Heart left ventricle (tissue), 16 donors: ENCODE results near the gene ZCCHC2. TPM values are rescaled to one million over a fixed set of nuclear protein-coding genes. Genes with fewer than 3 reads are reported as not detected.

Experiments
- ATAC-seq, 4 donors: fragments of 200-7000 bp; cut with Tn5 transposase; one replicate each; pipeline ENCODE4 v1.9.1; 2020 to 2022; ENCODE audit warnings: moderate library complexity in 4 of 4, mild to moderate bottlenecking in 3 of 4, moderate number of reproducible peaks in 1 of 4
- DNase-seq, 5 donors: peaks; one replicate each; pipeline ENCODE4 v3.0.0-alpha.2; 2020
- H3K27ac ChIP-seq, 12 donors: fragments of 200-600 bp; sonication (generic) in 4 of 12; one replicate each; pipeline versions ENCODE4 v1.5.0 to v1.8.0; 2016 to 2022; ENCODE audit warnings: mild to moderate bottlenecking in 2 of 12
- H3K27me3 ChIP-seq, 9 donors: fragments of 200-600 bp; sonication (generic) in 2 of 9; one replicate each; pipeline versions ENCODE4 v1.5.1 to v1.8.0; 2016 to 2022; ENCODE audit warnings: mild to moderate bottlenecking in 3 of 9
- H3K36me3 ChIP-seq, 9 donors: fragments of 200-600 bp; sonication (generic) in 2 of 9; one replicate each; pipeline versions ENCODE4 v1.5.0 to v1.8.0; 2018 to 2022; ENCODE audit warnings: mild to moderate bottlenecking in 2 of 9
- H3K4me1 ChIP-seq, 12 donors: fragments of 200-600 bp; sonication (generic) in 4 of 12; one replicate each; pipeline versions ENCODE4 v1.5.0 to v1.8.0; 2016 to 2022; ENCODE audit warnings: mild to moderate bottlenecking in 3 of 12
- H3K4me3 ChIP-seq, 12 donors: fragments of 200-600 bp; sonication (generic) in 4 of 12; one replicate each; pipeline versions ENCODE4 v1.5.0 to v1.8.0; 2017 to 2022; ENCODE audit warnings: mild to moderate bottlenecking in 9 of 12, moderate library complexity in 4 of 12
- H3K9me3 ChIP-seq, 12 donors: fragments of 200-600 bp; sonication (generic) in 4 of 12; one replicate each; pipeline versions ENCODE4 v1.5.0 to v1.8.0; 2016 to 2022; ENCODE audit warnings: mild to moderate bottlenecking in 1 of 12
- CTCF ChIP-seq, 12 donors: fragments of 200-600 bp; sonication (generic) in 4 of 12; IDR thresholded peaks; one replicate each; pipeline versions ENCODE4 v1.5.0 to v1.8.0; 2018 to 2022; ENCODE audit warnings: antibody characterized with exemption in 12 of 12, mild to moderate bottlenecking in 5 of 12
- POLR2A ChIP-seq, 2 donors: fragments of 450-650 bp; IDR thresholded peaks; one replicate each; pipeline ENCODE4 v1.6.1; 2017; ENCODE audit warnings: antibody characterized with exemption in 2 of 2, mild to moderate bottlenecking in 2 of 2, moderate library complexity in 2 of 2
- WGBS, 4 donors: extraction: QIAGEN DNeasy Blood & Tissue Kit in 2 of 4; methylation state at CpG; one replicate each; pipeline versions ENCODE4 v1.1.5 to v1.1.7; 2013 to 2018; 5-methylcytosine and 5-hydroxymethylcytosine counted together
- intact Hi-C, 10 donors: fragments of 100-400 bp; cut with DNase I; formaldehyde crosslinking; loops; one replicate each; pipeline versions ENCODE4 v1.11.1 to v1.14.2; 2022
- polyA plus RNA-seq, 2 donors: library from polyadenylated mRNA; stranded (reverse); fragments of 200-250 nt; gene quantifications; one replicate each; pipeline ENCODE4 v1.2.3, GENCODE V29; 2013
- total RNA-seq, 9 donors: library from RNA; depleted of rRNA in 2 of 9; stranded (reverse); fragments of >200 nt in 2 of 9; fragmentation: NEBNext Ultra II Directional in 3 of 9; extraction: Animal tissue kit (Norgen Biotek cat#: 25700) in 3 of 9; gene quantifications; one replicate each; pipeline versions ENCODE4 v1.1.0 to v1.2.4, GENCODE V29; 2016 to 2023
- donor health status: ischemic (EF 13 %, LVEDD 7.1; RV severe dilation, severe dysfunction).
- donor health status: healthy with polysubstance abuse.
- donor health status: DM: no; HTN: yes; CAD: no.
- donor health status: DM: no; HTN: no; CAD: no.
- donor health status: ischemic (EF 25% LVEDD 6.9; RV normal size, moderate dysfunction).
- donor health status: ischemic (EF 25% LVEDD 5.7; RV mildly dilated, moderate dysfunction).
- donor health status: healthy.
- donor health status: DM: yes; HTN: yes; CAD: no.
- donor health status: ischemic (EF 35%, LVEDD 5.7; RV mildly dilated, moderate dysfunction).
- donor health status: nonischemic (EF 11% LVEDD 7.7; RV severe dilation, severe dysfunction).
- donor health status: DM: yes; HTN: yes; CAD: no.
- donor health status: PGD.
- donor health status: ischemic (EF 29% LVEDD 5.4; RV normal size, mild dysfunction).
- donor health status: nonischemic (EF 23%, LVEDD 6.1; RV moderate dilation, normal function).

ZCCHC2 gene
- total and polyA plus RNA-seq, 11 donors: 5.6 to 27.5 (median 18.6) TPM

DNA sequence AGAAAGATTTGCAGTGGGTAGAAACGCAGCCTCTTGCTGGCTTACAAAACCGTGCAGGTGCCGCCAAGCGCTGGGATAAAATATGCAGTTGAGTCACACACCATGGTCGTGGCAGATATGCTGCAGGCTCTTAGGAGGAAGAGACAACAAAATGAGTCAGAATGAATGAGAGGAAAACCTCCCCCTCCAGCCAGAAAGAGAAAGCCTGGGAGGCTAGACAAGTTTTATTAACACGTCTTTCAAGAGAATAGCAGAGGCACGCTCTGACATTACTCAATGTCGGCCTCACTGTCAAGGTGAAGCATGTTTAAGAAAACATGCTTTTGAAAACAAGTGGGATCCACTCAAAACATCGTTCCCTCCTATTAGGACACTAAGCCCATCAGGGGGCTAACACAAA lies 37.1 kb upstream of the ZCCHC2 start:
- Histone ChIP-seq H3K4me3 (no peak overlapping the region), H3K36me3 (no peaks in the 10 kb centered on the region), H3K9me3 (peaks cover 0 to 16% (median 7%) of the 10 kb centered on the region in 12 donors), H3K27ac (no peak overlapping the region), H3K27me3 (peaks cover 0 to 8% (median 0%) of the 10 kb centered on the region in 9 donors), H3K4me1 (no peaks in the 10 kb centered on the region)
- intact Hi-C loops: no loop called here
- 56 to 59% (median 57%) methylated on average over 9 of the region's 9 CpGs for WGBS, 4 donors
- DNase-seq (no peak), ATAC-seq (no peak)
- TF ChIP-seq POLR2A (IDR thresholded peaks at IDR 0.05) (no peak), CTCF (IDR thresholded peaks at IDR 0.05) (no peak)

DNA sequence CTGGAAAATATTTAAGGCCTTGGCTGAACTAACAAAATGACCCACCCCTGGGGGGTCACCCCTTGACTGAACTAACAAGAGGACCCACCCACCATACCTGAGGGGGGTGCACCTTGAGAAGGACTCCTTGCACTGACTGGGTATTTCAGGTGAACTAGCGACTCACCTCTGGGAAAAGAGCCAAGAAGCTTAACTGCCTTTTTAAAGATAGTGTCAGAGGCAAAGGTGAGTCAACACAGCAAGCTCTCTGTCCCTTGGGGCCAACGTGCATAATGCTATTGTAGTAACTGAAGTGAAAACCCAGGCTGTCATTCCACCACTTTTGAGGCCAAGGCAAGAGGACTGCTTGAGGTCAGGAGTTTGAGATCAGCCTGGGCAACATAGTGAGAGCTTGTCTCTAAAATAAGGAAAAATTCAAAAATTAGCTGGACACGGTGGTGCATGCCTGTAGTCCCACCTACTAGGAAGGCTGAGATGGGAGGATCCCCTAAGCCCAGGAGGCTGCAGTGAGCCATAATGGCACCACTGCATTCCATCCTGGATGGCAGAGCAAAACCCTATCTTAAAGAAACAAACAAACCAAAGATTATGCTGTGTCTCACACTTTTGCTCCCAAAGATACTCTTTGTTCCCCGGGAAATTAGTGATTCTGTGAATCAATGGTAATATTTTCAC lies 36.4 kb upstream of the ZCCHC2 start:
- Histone ChIP-seq H3K4me1 (no peaks in the 10 kb centered on the region), H3K27me3 (peaks cover 0 to 8% (median 0%) of the 10 kb centered on the region in 9 donors), H3K9me3 (peaks cover 0 to 9% (median under 1%) of the 10 kb centered on the region in 12 donors), H3K4me3 (no peak overlapping the region), H3K36me3 (no peaks in the 10 kb centered on the region), H3K27ac (no peak overlapping the region)
- TF ChIP-seq CTCF (IDR thresholded peaks at IDR 0.05) (no peak), POLR2A (IDR thresholded peaks at IDR 0.05) (no peak)
- 65 to 76% (median 70%) methylated on average over 4 of the region's 4 CpGs for WGBS, 4 donors
- DNase-seq (no peak), ATAC-seq (no peak)
- intact Hi-C loops: no loop called here

- H3K4me1 ChIP-seq: no peaks in the 10 kb centered on the region
- no peak overlapping the region for H3K27ac ChIP-seq
- peaks cover 0 to 8% (median 0%) of the 10 kb centered on the region in 9 donors for H3K27me3 ChIP-seq
- H3K4me3 ChIP-seq: no peak overlapping the region
- peaks cover 0 to 1% (median 0%) of the 10 kb centered on the region in 12 donors for H3K9me3 ChIP-seq
- 93 to 96% (median 95%) methylated on average over 5 of the region's 5 CpGs for WGBS, 4 donors
- TF ChIP-seq POLR2A (IDR thresholded peaks at IDR 0.05) (no peak), CTCF (IDR thresholded peaks at IDR 0.05) (no peak)
- no peak for DNase-seq
- intact Hi-C loops: no loop called here
- ATAC-seq: no peak
- H3K36me3 ChIP-seq: no peaks in the 10 kb centered on the region
Measured at GRCh38 chr18:62487161-62487560, 35.7 kb upstream of the ZCCHC2 start.

- 41 to 51% (median 47%) methylated on average over 3 of the region's 3 CpGs for WGBS, 4 donors
- no peaks in the 10 kb centered on the region for H3K36me3 ChIP-seq
- H3K27ac ChIP-seq: no peak overlapping the region
- intact Hi-C loops: no loop called here
- H3K4me1 ChIP-seq: no peaks in the 10 kb centered on the region
- DNase-seq: no peak
- TF ChIP-seq POLR2A (IDR thresholded peaks at IDR 0.05): no peak
- TF ChIP-seq CTCF (IDR thresholded peaks at IDR 0.05): no peak
- H3K9me3 ChIP-seq: no peaks in the 10 kb centered on the region
- no peak for ATAC-seq
- no peak overlapping the region for H3K4me3 ChIP-seq
- H3K27me3 ChIP-seq: peaks cover 0 to 6% (median 0%) of the 10 kb centered on the region in 9 donors
Measured at GRCh38 chr18:62490967-62491695, 31.7 kb upstream of the ZCCHC2 start.
